ENCODE results near the gene FAF1. TPM values are rescaled to one million over a fixed set of nuclear protein-coding genes. Genes with fewer than 3 reads are reported as not detected.

The FAF1 gene
- total RNA-seq, 1 donor from 2014 or later = 58.8 TPM

DNA sequence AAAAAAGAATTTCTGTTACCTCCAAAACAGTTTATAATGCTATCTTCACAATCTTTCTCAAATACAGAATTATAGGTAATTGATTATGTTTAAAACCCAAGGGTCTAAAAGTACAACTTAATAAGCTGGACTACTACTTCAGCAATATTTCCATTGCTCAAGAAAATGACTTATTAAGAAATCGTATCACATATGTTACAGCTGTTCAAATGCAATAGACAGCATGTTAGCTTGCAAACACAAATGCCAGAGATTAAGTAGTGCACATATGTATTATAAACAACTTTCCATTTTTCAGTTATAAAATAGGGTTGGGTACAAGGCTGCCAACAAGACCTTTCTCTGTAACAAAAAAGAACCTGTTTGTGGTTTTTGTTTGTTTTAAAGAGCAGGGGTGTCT lies 325.8 kb downstream of the FAF1 start:
- Mint-ChIP-seq H3K9me3 (no peaks in the 10 kb centered on the region), H3K27me3 (ENCODE audit: insufficient read depth) (no peaks in the 10 kb centered on the region), H3K4me1 (ENCODE audit: low read depth) (no peaks in the 10 kb centered on the region), H3K27ac (no peak overlapping the region), H3K36me3 (ENCODE audit: low read depth) (no peaks in the 10 kb centered on the region), H3K4me3 (no peak overlapping the region)
- no peak for DNase-seq (ENCODE audit: low spot score)
- intact Hi-C loops (cut with micrococcal nuclease) = no loop called here

DNA sequence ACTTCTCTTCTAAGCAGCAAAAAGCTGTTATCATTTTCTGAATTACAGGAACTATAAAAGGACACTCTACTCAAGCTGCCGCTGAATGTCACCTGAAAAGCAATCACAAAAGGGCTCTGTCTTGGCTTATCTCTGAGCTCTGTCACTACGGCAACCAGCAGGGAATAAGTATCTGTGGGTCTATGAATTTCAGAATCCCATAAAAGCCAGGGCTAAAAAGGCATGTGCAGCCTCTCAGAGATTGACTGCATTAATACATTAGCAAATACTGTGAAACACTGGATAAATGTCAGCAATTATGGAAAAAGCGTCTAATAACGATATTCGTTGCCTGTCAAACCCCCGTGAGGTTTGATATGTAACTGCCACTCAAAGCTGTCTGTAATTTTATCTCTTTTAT lies 326.6 kb downstream of the FAF1 start:
- no peaks in the 10 kb centered on the region for H3K4me1 Mint-ChIP-seq (ENCODE audit: low read depth)
- H3K36me3 Mint-ChIP-seq (ENCODE audit: low read depth) = no peaks in the 10 kb centered on the region
- no peaks in the 10 kb centered on the region for H3K27me3 Mint-ChIP-seq (ENCODE audit: insufficient read depth)
- no peaks in the 10 kb centered on the region for H3K9me3 Mint-ChIP-seq
- intact Hi-C loops (cut with micrococcal nuclease) = no loop called here
- no peak overlapping the region for H3K4me3 Mint-ChIP-seq
- no peak for DNase-seq (ENCODE audit: low spot score)
- no peak overlapping the region for H3K27ac Mint-ChIP-seq

DNA sequence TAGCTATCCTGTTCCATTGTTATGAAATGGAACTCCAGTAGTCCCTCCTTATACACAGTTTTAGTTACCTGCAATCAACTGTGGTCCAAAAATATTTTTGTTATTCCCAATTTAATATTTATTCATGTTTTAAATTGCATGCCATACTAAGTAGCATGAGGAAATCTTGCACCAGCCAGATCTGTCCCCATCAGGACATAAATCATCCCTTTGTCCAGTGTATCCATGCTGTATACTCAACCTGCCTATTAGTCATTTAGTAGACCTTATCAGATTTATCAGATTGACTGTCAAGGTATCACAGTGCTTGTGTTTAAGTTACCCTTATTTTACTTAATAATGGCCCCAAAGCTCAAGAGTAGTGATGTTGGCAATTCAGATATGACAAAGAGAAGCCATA lies 328.9 kb downstream of the FAF1 start:
- Mint-ChIP-seq H3K9me3 (no peaks in the 10 kb centered on the region), H3K36me3 (ENCODE audit: low read depth) (no peaks in the 10 kb centered on the region), H3K27ac (no peak overlapping the region), H3K4me1 (ENCODE audit: low read depth) (no peaks in the 10 kb centered on the region), H3K27me3 (ENCODE audit: insufficient read depth) (no peaks in the 10 kb centered on the region), H3K4me3 (no peak overlapping the region)
- no peak for DNase-seq (ENCODE audit: low spot score)
- intact Hi-C loops (cut with micrococcal nuclease) = no loop called here

DNA sequence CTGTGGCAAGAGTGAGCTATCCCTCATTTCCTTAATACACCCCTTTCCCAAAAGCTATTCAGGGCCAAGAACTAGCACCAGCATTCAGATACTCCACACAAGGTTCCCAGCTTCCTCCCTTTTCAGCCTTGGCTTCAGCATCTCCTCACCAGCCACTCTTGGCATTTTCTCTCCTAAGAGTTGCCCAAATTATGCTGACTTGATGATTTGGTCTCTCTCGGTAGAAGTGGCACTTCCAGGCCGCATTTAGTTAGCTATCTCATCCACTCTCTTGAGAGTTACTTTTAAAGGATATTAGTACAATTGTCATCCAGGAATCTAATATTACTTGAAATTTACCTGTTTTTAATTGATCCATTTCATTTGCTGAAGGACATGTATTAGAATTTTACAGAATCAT lies 337.8 kb downstream of the FAF1 start:
- DNase-seq (ENCODE audit: low spot score) = no peak
- no peaks in the 10 kb centered on the region for H3K27me3 Mint-ChIP-seq (ENCODE audit: insufficient read depth)
- intact Hi-C loops (cut with micrococcal nuclease) = no loop called here
- peaks cover 11% of the 10 kb centered on the region for H3K9me3 Mint-ChIP-seq
- H3K36me3 Mint-ChIP-seq (ENCODE audit: low read depth) = peaks cover 7% of the 10 kb centered on the region
- no peak overlapping the region for H3K27ac Mint-ChIP-seq
- H3K4me3 Mint-ChIP-seq = no peak overlapping the region
- no peaks in the 10 kb centered on the region for H3K4me1 Mint-ChIP-seq (ENCODE audit: low read depth)

DNA sequence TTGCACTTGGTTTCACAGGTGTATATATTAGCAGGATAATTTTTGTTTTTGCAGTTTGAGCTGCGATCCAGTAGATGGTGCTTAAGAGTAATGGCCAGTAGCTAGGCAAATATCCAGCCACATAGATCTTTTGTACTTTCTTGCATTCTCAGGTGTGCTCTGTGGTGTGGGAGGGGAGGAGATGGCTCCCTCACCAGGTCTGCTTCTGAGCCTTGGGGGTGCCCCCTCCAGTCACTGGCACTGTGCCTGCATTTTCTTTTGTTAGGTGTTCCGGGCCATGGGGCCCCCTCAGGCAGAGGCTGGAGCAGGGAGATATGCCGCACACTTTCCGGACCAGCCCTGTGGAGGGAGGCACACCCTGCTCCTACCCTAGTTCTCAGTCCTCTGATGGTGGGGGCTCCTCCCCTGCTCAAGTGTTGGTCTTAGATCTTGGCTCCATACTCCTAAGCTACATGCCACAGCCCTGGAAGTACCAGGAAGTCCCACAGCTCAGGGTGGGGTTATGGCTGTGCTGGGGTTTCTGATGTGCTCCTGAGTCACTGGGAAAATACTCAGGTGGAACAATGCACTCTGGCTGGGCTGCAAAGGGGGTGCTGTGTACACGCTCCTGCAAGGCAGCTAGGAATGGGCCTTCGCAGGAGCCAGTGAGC lies 339.3 kb downstream of the FAF1 start:
- DNase-seq (ENCODE audit: low spot score) = no peak
- Mint-ChIP-seq H3K36me3 (ENCODE audit: low read depth) (peaks cover 7% of the 10 kb centered on the region), H3K4me3 (no peak overlapping the region), H3K9me3 (peaks cover 11% of the 10 kb centered on the region), H3K4me1 (ENCODE audit: low read depth) (no peaks in the 10 kb centered on the region), H3K27me3 (ENCODE audit: insufficient read depth) (no peaks in the 10 kb centered on the region), H3K27ac (no peak overlapping the region)
- intact Hi-C loops (cut with micrococcal nuclease) = no loop called here

DNA sequence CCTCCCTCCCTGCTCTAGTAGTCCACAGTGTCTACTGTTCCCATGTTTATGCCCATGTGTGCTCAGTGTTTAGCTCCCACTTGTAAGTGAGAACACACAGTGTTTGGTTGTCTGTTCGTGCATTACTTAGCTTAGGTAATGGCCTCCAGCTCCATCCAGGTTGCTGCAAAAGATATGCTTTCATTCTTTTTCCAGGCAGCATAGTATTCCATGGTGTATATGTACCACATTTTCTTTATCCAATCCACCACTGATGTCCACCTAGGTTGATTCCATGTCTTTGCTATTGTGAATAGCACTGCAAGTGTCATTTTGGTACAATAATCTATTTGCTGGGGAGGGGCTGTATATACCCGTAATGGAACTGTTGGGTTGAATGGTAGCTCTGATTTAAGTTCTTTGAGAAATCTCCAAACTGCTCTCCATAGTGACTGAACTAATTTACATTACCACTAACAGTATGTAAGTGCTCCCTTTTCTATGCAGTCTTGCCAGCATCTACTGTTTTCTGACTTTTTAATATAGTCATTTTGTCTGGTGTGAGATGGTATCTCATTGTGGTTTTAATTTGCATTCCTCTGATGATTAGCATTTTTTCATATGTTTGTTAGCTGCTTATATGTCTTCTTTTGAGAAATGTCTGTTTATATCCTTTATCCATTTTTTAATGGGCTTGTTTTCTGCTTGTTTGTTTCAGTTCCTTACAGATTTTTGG lies 344.9 kb downstream of the FAF1 start:
- H3K27ac Mint-ChIP-seq = no peak overlapping the region
- H3K36me3 Mint-ChIP-seq (ENCODE audit: low read depth) = peaks cover under 1% of the 10 kb centered on the region
- intact Hi-C loops (cut with micrococcal nuclease) = no loop called here
- no peak for DNase-seq (ENCODE audit: low spot score)
- H3K4me3 Mint-ChIP-seq = no peak overlapping the region
- no peaks in the 10 kb centered on the region for H3K27me3 Mint-ChIP-seq (ENCODE audit: insufficient read depth)
- H3K4me1 Mint-ChIP-seq (ENCODE audit: low read depth) = peaks cover 3% of the 10 kb centered on the region
- H3K9me3 Mint-ChIP-seq = peaks cover 6% of the 10 kb centered on the region

DNA sequence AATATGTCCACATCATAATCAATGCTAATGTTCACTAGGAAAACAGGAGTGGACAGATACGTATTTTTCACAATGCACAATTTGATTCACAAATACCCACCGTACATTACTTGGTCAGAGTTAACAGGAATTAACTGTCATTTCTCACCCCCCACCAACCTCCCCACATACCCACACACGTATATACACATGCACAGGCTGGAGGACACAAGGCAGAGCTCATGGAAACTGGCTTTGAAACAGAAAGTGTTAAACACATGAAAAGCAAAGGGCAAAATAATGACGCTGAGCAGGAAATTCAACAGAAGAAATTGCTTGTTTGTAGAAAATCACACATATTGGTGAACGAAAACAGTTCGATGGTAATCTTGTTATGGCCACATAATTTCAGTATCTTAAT lies 348.4 kb downstream of the FAF1 start:
- Mint-ChIP-seq H3K27me3 (ENCODE audit: insufficient read depth) (no peaks in the 10 kb centered on the region), H3K36me3 (ENCODE audit: low read depth) (no peaks in the 10 kb centered on the region), H3K9me3 (no peaks in the 10 kb centered on the region), H3K4me3 (no peak overlapping the region), H3K4me1 (ENCODE audit: low read depth) (peaks cover 3% of the 10 kb centered on the region), H3K27ac (no peak overlapping the region)
- intact Hi-C loops (cut with micrococcal nuclease) = no loop called here
- no peak for DNase-seq (ENCODE audit: low spot score)

DNA sequence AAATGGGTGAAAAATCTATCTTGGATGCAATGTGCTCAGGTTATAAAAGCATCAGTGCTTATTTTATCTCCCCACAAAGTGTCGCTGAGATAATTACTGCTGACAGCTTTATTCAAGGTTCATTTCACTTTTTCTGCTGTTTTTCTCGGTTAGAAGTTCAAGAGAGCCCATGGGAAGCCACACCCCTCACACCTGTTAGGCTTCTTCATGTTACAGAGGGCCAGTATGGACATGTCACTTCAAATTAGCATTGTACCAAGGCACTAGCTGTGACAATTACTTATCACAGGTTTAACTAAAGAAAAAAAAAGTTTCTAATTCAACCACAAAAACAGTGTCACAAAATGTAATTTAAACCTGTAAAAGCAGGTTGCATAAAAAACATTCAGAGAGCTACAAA lies 349.5 kb downstream of the FAF1 start:
- Mint-ChIP-seq H3K36me3 (ENCODE audit: low read depth) (no peaks in the 10 kb centered on the region), H3K27me3 (ENCODE audit: insufficient read depth) (no peaks in the 10 kb centered on the region), H3K4me1 (ENCODE audit: low read depth) (peaks cover 3% of the 10 kb centered on the region), H3K9me3 (no peaks in the 10 kb centered on the region), H3K4me3 (no peak overlapping the region), H3K27ac (no peak overlapping the region)
- DNase-seq (ENCODE audit: low spot score) = no peak
- intact Hi-C loops (cut with micrococcal nuclease) = no loop called here

DNA sequence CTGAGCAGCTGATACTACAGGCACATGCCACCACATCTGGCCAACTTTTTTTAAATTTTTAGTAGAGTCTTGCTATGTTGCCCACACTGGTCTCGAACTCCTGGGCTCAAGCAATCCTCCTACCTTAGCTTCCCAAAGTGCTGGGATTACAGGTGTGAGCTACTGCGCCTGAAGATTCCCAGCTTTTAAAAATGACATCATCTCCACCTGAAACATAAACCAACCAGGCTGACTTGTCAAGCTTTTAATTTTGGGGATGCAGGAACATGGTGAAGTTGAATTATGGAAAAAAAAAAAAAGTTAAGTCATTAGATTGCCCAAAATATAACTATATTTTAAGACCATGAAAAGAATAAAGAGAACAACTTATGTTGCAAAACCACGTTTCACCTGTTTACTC lies 350.6 kb downstream of the FAF1 start:
- intact Hi-C loops (cut with micrococcal nuclease) = loop anchor here (5.0 kb wide), 1 partner anchor 182 kb away; no protein-coding TSS in a partner anchor
- Mint-ChIP-seq H3K36me3 (ENCODE audit: low read depth) (no peaks in the 10 kb centered on the region), H3K27me3 (ENCODE audit: insufficient read depth) (no peaks in the 10 kb centered on the region), H3K4me1 (ENCODE audit: low read depth) (peaks cover 3% of the 10 kb centered on the region), H3K4me3 (no peak overlapping the region), H3K9me3 (no peaks in the 10 kb centered on the region), H3K27ac (no peak overlapping the region)
- DNase-seq (ENCODE audit: low spot score) = no peak

DNA sequence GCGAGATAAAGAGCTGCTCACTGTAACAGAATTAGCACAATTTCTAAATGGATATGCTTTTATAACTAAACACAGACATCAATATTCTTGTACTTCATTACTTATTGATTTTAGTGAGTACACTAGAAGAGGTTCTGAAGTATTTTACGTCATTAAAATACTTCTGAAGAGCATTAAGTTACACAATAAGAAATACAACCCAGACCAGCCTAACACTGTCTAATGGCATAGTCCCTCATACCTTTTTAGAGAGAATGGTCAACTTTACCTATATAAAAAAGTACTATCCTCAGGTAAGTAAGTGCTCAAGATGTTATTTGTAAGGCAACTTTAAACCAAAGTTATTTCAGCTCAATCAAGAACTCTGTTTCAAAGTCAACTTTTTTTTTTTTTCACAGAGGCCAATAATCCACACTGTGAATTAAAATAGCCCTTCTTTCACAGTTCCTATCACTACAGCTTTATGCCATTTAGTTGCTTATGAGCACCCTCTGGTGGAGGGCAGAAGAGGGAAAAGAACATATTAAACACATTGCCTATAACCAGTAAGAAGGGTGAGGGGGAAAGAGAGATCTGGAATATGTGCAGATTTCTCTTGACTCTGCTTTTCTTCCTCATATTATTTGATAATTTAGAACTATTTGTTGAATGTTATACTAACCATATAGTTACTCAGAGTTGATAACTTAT lies 354.7 kb downstream of the FAF1 start:
- DNase-seq (ENCODE audit: low spot score) = no peak
- intact Hi-C loops (cut with micrococcal nuclease) = loop anchor here (5.0 kb wide), 1 partner anchor 178 kb away; no protein-coding TSS in a partner anchor
- Mint-ChIP-seq H3K36me3 (ENCODE audit: low read depth) (no peaks in the 10 kb centered on the region), H3K27ac (no peak overlapping the region), H3K4me3 (no peak overlapping the region), H3K27me3 (ENCODE audit: insufficient read depth) (no peaks in the 10 kb centered on the region), H3K9me3 (no peaks in the 10 kb centered on the region), H3K4me1 (ENCODE audit: low read depth) (no peaks in the 10 kb centered on the region)

DNA sequence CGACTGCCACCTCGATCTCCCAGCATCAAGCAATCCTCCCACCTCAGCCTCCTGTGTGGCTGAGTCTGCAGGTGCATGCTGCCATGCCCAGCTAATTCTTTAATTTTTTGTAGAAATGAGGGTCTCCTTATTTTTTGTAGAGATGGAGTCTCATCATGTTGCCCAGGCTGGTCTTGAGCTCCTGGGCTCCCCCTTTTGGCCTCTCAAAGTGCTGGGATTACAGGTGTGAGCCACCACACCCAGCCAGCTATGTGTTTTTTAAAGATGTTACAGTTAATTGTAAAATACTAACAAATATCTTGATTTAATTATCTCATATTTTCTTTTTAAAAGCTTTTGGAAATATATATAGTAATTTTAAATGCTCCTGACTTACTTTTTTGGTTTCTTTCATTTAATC lies 355.5 kb downstream of the FAF1 start:
- Mint-ChIP-seq H3K4me3 (no peak overlapping the region), H3K9me3 (no peaks in the 10 kb centered on the region), H3K36me3 (ENCODE audit: low read depth) (no peaks in the 10 kb centered on the region), H3K4me1 (ENCODE audit: low read depth) (no peaks in the 10 kb centered on the region), H3K27me3 (ENCODE audit: insufficient read depth) (no peaks in the 10 kb centered on the region), H3K27ac (no peak overlapping the region)
- no peak for DNase-seq (ENCODE audit: low spot score)
- intact Hi-C loops (cut with micrococcal nuclease) = no loop called here

DNA sequence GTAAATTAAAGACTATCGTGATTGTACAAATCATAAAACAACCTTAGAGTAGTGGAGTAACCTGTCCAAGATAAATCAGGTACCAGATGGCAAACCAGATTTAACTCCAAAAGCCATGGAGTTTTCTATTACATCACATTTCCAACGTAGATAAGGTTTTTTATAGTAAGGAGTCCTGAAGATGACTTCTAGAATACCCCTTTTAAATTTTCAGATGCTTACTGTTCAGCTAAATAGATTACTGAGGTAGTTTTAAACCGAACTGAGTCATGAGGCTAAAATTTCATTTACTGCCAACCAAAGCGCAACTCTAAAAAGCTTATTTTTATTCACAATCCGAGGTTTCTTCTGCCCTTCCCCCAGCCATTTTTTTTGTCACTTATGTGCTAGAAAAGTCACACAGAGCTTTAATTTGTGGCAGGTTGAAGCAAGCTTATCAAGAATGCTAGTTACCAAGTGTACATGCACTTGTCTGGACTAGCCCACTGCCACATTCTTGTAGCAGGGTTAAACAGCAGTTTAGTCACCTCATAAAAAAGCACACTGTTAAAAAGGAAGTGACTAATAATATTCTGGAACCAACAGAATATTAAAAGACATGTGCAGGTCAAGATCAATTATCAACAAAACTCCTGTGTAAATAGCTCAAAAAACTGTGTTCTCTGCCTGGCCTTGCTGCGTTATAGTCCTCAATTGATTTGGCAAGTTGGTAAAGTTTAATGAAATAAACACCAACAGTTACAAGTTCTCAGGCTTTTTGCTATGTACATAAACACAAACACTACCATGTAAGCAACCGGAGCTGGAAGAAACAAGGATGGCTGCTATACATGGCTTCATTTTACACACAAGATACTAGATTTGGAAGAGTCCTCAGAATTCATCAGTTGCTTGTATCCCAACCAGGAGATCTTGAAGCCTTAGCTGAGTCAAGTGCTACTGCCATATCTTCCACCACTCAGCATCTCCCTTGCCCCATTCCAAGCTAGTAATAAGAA lies 356.5 kb downstream of the FAF1 start:
- H3K4me3 Mint-ChIP-seq = no peak overlapping the region
- no peak for DNase-seq (ENCODE audit: low spot score)
- no peaks in the 10 kb centered on the region for H3K9me3 Mint-ChIP-seq
- H3K27ac Mint-ChIP-seq = no peak overlapping the region
- no peaks in the 10 kb centered on the region for H3K27me3 Mint-ChIP-seq (ENCODE audit: insufficient read depth)
- H3K36me3 Mint-ChIP-seq (ENCODE audit: low read depth) = no peaks in the 10 kb centered on the region
- intact Hi-C loops (cut with micrococcal nuclease) = no loop called here
- no peaks in the 10 kb centered on the region for H3K4me1 Mint-ChIP-seq (ENCODE audit: low read depth)
